OCI-LY1 (cell line): ENCODE measurements around the gene SLC12A5.

Experiments used
- H2AFZ ChIP-seq: fragments of 200-600 bp; sonication (generic), shearing (Covaris generic); 2 replicates; pipeline ENCODE4 v1.6.0; 2014; ENCODE audit warnings: antibody characterized with exemption, mild to moderate bottlenecking, low read length
- H3F3A ChIP-seq: fragments of 200-600 bp; sonication (generic), shearing (Covaris generic); 2 replicates; pipeline ENCODE4 v1.6.0; 2014; ENCODE audit warnings: mild to moderate bottlenecking, antibody characterized with exemption, low read length, moderate library complexity; ENCODE audit not compliant: insufficient read depth
- H3K27ac ChIP-seq: fragments of 200-600 bp; sonication (generic); 2 replicates; pipeline ENCODE4 v1.5.1; 2014; ENCODE audit warnings: low read length, mixed run types, mild to moderate bottlenecking, low read depth; ENCODE audit not compliant: poor library complexity, severe bottlenecking
- H3K27me3 ChIP-seq: fragments of 200-600 bp; sonication (generic); 2 replicates; pipeline ENCODE4 v1.6.0; 2014; ENCODE audit warnings: antibody characterized with exemption, mild to moderate bottlenecking, low read length, moderate library complexity; ENCODE audit not compliant: insufficient read depth
- H3K36me3 ChIP-seq: fragments of 200-600 bp; sonication (generic); 2 replicates; pipeline ENCODE4 v1.6.1; 2014; ENCODE audit warnings: mild to moderate bottlenecking, antibody characterized with exemption, low read length, moderate library complexity, mixed read lengths; ENCODE audit not compliant: insufficient read depth
- H3K4me1 ChIP-seq: fragments of 200-600 bp; sonication (generic); 2 replicates; pipeline ENCODE4 v1.5.1; 2014; ENCODE audit warnings: mild to moderate bottlenecking, low read length, moderate library complexity; ENCODE audit not compliant: insufficient read depth, severe bottlenecking
- H3K4me2 ChIP-seq: fragments of 200-600 bp; sonication (generic), shearing (Covaris generic); 2 replicates; pipeline ENCODE4 v1.6.1; 2014; ENCODE audit warnings: low read length
- H3K4me3 ChIP-seq: fragments of 200-600 bp; sonication (generic); 2 replicates; pipeline ENCODE4 v1.5.1; 2014; ENCODE audit warnings: low read length, low read depth, mild to moderate bottlenecking, mixed read lengths; ENCODE audit not compliant: poor library complexity, severe bottlenecking
- H3K79me2 ChIP-seq: fragments of 200-600 bp; shearing (Covaris generic); 2 replicates; pipeline ENCODE4 v1.6.1; 2016; ENCODE audit warnings: mixed run types, low read length, mixed read lengths; ENCODE audit not compliant: insufficient read depth
- H3K9ac ChIP-seq: fragments of 200-600 bp; sonication (generic), shearing (Covaris generic); 2 replicates; pipeline ENCODE4 v1.6.1; 2014; ENCODE audit warnings: mild to moderate bottlenecking, low read length, mixed read lengths
- H3K9me2 ChIP-seq: fragments of 200-600 bp; sonication (generic), shearing (Covaris generic); 2 replicates; pipeline ENCODE4 v1.6.1; 2014; ENCODE audit warnings: low read depth, mild to moderate bottlenecking, low read length, mixed read lengths
- H3K9me3 ChIP-seq: fragments of 200-600 bp; shearing (Covaris generic); 2 replicates; pipeline ENCODE4 v1.6.1; 2014; ENCODE audit warnings: low read length, mixed read lengths
- H4K20me1 ChIP-seq: fragments of 200-600 bp; sonication (generic), shearing (Covaris generic); 2 replicates; pipeline ENCODE4 v1.6.0; 2016; ENCODE audit warnings: mild to moderate bottlenecking, low read length; ENCODE audit not compliant: insufficient read depth
- EZH2 ChIP-seq: fragments of 200-600 bp; sonication (generic), shearing (Covaris generic); IDR thresholded peaks from 2 replicates; pipeline ENCODE4 v1.8.0; 2017; ENCODE audit warnings: borderline replicate concordance, mixed run types, mild to moderate bottlenecking, antibody characterized with exemption, low read length, moderate library complexity, mixed read lengths
- TF ChIP-seq, protein P1 (sequence below): fragments of 200-600 bp; sonication (generic), shearing (Covaris generic); IDR thresholded peaks from 2 replicates; pipeline ENCODE4 v1.5.1; 2017; ENCODE audit warnings: mild to moderate bottlenecking, antibody characterized with exemption, low read length, moderate library complexity, mixed read lengths

Gene SLC12A5

DNA sequence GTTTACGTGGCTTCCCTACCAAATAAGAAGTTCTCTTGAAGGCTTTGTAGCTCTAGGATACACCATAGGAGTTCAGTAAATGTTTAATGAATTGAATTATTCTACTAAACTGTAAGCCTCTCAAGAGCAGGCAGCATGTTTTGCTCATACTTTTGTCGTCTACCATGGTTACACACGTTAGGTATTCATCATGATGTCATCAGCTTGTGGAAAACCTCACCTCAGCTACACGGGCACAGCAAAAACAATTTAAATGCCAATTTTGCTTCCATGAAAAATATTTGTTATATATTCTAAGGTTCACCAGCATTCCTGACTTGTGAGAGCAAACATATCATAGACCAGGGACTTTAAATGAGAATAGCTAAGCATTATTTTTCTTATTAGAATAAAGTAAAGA is 44.0 kb downstream of the SLC12A5 start:
- Histone ChIP-seq H3K9ac (no peak overlapping the region), H3K36me3 (peaks cover 50% of the 10 kb centered on the region; the same call in 1 of the 2 replicates), H3K27ac (no peak overlapping the region), H3F3A (no peaks in the 10 kb centered on the region), H2AFZ (no peak overlapping the region), H3K79me2 (no peaks in the 10 kb centered on the region), H3K27me3 (no peaks in the 10 kb centered on the region), H4K20me1 (no peaks in the 10 kb centered on the region), H3K9me3 (no peaks in the 10 kb centered on the region), H3K4me1 (no peaks in the 10 kb centered on the region), H3K4me3 (no peak overlapping the region), H3K9me2 (no peaks in the 10 kb centered on the region), H3K4me2 (no peak overlapping the region)
- no peak for TF ChIP-seq EZH2
- TF ChIP-seq, protein P1, sequence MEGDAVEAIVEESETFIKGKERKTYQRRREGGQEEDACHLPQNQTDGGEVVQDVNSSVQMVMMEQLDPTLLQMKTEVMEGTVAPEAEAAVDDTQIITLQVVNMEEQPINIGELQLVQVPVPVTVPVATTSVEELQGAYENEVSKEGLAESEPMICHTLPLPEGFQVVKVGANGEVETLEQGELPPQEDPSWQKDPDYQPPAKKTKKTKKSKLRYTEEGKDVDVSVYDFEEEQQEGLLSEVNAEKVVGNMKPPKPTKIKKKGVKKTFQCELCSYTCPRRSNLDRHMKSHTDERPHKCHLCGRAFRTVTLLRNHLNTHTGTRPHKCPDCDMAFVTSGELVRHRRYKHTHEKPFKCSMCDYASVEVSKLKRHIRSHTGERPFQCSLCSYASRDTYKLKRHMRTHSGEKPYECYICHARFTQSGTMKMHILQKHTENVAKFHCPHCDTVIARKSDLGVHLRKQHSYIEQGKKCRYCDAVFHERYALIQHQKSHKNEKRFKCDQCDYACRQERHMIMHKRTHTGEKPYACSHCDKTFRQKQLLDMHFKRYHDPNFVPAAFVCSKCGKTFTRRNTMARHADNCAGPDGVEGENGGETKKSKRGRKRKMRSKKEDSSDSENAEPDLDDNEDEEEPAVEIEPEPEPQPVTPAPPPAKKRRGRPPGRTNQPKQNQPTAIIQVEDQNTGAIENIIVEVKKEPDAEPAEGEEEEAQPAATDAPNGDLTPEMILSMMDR, result no peak

DNA sequence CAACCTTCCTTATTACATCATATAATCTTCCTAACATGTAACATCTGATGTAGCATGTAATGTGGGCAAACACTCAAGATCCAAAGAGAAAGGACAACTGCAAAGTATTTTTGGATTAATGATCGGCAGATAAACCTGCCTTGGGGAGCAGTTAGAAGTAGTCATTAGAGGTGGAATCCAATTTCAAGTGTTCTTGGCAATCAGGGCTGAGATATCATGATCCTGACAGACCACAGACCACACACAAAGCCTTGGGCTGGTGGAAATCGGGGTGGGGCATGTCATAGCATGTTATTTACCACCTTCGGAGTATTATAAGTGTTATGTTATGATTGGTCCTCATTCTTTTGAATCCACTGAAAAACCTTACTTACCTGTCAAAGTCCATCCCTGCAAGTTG is 44.4 kb downstream of the SLC12A5 start:
- no peak overlapping the region for H2AFZ ChIP-seq
- no peaks in the 10 kb centered on the region for H3K9me2 ChIP-seq
- no peaks in the 10 kb centered on the region for H4K20me1 ChIP-seq
- no peaks in the 10 kb centered on the region for H3K9me3 ChIP-seq
- H3K4me1 ChIP-seq, result no peaks in the 10 kb centered on the region
- no peak overlapping the region for H3K4me2 ChIP-seq
- no peak overlapping the region for H3K9ac ChIP-seq
- TF ChIP-seq, protein P1, result no peak
- no peak for TF ChIP-seq EZH2
- H3K4me3 ChIP-seq, result no peak overlapping the region
- H3F3A ChIP-seq, result no peaks in the 10 kb centered on the region
- no peaks in the 10 kb centered on the region for H3K27me3 ChIP-seq
- H3K79me2 ChIP-seq, result no peaks in the 10 kb centered on the region
- no peak overlapping the region for H3K27ac ChIP-seq
- peaks cover 50% of the 10 kb centered on the region; the same call in 1 of the 2 replicates for H3K36me3 ChIP-seq

DNA sequence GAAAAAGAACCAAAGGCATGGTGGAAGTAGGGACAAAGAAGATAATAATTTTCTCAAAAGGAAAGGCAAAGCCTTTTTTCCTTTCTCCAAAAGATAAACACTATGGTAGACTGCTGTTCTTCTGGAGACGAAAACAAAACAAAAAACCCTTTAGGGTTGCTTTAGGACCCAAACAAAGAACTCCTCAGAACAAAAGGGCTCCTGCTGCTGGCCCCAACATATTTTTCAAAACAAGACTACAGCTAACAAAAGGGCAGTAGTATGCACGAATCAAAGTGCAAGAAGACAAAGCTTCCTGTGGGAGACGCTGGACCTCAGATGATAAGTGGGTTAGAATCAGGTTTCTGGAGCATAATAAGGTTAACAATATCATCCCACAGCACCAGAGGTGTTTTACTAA is 45.0 kb downstream of the SLC12A5 start:
- TF ChIP-seq EZH2, result no peak
- TF ChIP-seq, protein P1, result no peak
- H3F3A ChIP-seq, result no peaks in the 10 kb centered on the region
- no peaks in the 10 kb centered on the region for H3K79me2 ChIP-seq
- no peak overlapping the region for H3K4me3 ChIP-seq
- no peaks in the 10 kb centered on the region for H3K9me2 ChIP-seq
- H3K4me2 ChIP-seq, result no peak overlapping the region
- H3K27me3 ChIP-seq, result no peaks in the 10 kb centered on the region
- H4K20me1 ChIP-seq, result no peaks in the 10 kb centered on the region
- no peaks in the 10 kb centered on the region for H3K9me3 ChIP-seq
- H3K27ac ChIP-seq, result no peak overlapping the region
- peaks cover 53% of the 10 kb centered on the region for H3K36me3 ChIP-seq
- no peaks in the 10 kb centered on the region for H3K4me1 ChIP-seq
- H2AFZ ChIP-seq, result no peak overlapping the region
- H3K9ac ChIP-seq, result no peak overlapping the region
